ENCODE results near the gene ATCAY. TPM values are rescaled to one million over a fixed set of nuclear protein-coding genes. Genes with fewer than 3 reads are reported as not detected.

The ATCAY gene
- total RNA-seq, 2 experiments from 2014 or later: not detected

GRCh38 chr19:3895788-3896187 lies 15.3 kb downstream of the ATCAY start:
- Mint-ChIP-seq H3K4me1 (peaks cover 4% of the 10 kb centered on the region), H3K27ac (no peak overlapping the region), H3K36me3 (ENCODE audit: low read depth) (no peaks in the 10 kb centered on the region), H3K9me3 (peaks cover 5% of the 10 kb centered on the region), H3K27me3 (peaks cover 2% of the 10 kb centered on the region), H3K4me3 (no peak overlapping the region)
- ChIA-PET POLR2A (interaction anchor here (0.6 kb wide), 1 partner anchor 1038 kb away, joined by 3 read pairs; no protein-coding TSS in a partner anchor), CTCF (interaction anchor here (0.6 to 0.8 kb wide), 4 partner anchors 15 to 602 kb away, joined by 3 to 5 read pairs (median 3); partner anchors contain the start of gene ATCAY)
- DNase-seq: no peak

- ChIA-PET POLR2A (no interaction called here), CTCF (no interaction called here)
- Mint-ChIP-seq H3K27me3 (peaks cover 2% of the 10 kb centered on the region), H3K4me1 (peaks cover 4% of the 10 kb centered on the region), H3K9me3 (peaks cover 5% of the 10 kb centered on the region), H3K27ac (no peak overlapping the region), H3K36me3 (ENCODE audit: low read depth) (no peaks in the 10 kb centered on the region), H3K4me3 (no peak overlapping the region)
- peak; percentile 43 for DNase-seq
Observed at GRCh38 chr19:3897936-3898335, 17.5 kb downstream of the ATCAY start.

DNA sequence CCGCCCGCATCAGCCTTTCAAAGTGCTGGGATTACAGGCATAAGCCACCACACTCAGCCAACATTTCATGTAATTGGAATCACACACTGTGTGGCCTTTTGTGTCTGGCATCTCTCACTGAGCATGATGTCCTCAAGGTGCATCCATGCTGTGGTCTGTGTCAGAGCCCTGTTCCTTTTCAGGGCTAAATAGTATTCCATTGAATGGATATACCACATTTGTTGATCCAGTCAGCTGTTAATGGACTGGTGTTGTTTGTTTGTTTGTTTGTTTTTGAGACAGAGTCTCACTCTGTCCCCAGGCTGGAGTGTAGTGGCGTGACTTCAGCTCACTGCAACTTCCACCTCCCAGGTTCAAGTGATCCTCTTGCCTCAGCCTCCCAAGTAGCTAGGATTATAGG lies 17.9 kb downstream of the ATCAY start:
- Mint-ChIP-seq H3K36me3 (ENCODE audit: low read depth) (no peaks in the 10 kb centered on the region), H3K4me3 (no peak overlapping the region), H3K27ac (no peak overlapping the region), H3K27me3 (peaks cover 2% of the 10 kb centered on the region), H3K4me1 (peaks cover 4% of the 10 kb centered on the region), H3K9me3 (peaks cover 5% of the 10 kb centered on the region)
- POLR2A ChIA-PET: no interaction called here
- CTCF ChIA-PET: interaction anchor here (0.6 kb wide), 1 partner anchor 198 kb away, joined by 3 read pairs; the partner anchor contains the start of gene PIP5K1C
- DNase-seq: no peak

- Mint-ChIP-seq H3K9me3 (peaks cover 5% of the 10 kb centered on the region), H3K36me3 (ENCODE audit: low read depth) (no peaks in the 10 kb centered on the region), H3K27me3 (peaks cover 2% of the 10 kb centered on the region), H3K4me1 (peaks cover 4% of the 10 kb centered on the region), H3K4me3 (no peak overlapping the region), H3K27ac (no peak overlapping the region)
- ChIA-PET POLR2A (no interaction called here), CTCF (no interaction called here)
- DNase-seq: no peak
Observed at GRCh38 chr19:3899531-3900294, 19.2 kb downstream of the ATCAY start.

DNA sequence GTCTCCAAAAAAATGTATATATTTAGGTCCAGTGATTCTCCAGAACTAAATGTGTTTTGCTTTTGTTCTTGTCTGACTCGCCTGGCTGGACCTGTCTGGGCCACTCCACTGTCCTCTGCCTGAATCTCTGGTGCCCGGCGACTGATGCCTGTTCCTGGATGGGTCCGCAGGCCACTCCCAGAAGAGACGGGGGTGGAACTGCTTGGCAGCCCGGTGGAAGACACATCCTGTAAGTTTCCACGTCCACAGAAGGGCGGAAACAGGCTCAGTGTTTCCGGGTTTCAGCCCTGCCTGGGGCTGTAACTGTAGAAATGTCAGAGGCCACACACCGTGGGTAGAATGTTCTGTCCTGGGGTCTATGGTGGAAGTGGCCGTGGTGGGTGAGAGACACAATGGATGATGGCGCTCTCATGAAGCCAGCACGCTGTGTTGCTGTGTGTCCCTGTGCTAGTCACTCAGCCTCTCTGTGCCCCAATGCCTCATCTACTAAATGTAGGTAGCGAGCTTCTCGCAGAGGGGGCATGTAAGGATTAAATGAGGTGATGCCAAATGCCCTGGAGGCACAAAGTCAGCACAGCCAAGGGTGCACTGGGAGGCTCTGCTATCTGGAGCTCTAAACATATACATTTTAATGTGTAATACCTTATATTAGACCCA lies 22.0 kb downstream of the ATCAY start:
- Mint-ChIP-seq H3K27ac (no peak overlapping the region), H3K27me3 (peaks cover 2% of the 10 kb centered on the region), H3K4me1 (peaks cover 4% of the 10 kb centered on the region), H3K4me3 (no peak overlapping the region), H3K9me3 (peaks cover 5% of the 10 kb centered on the region), H3K36me3 (ENCODE audit: low read depth) (no peaks in the 10 kb centered on the region)
- ChIA-PET POLR2A (no interaction called here), CTCF (no interaction called here)
- DNase-seq: no peak

- ChIA-PET CTCF (interaction anchor here (0.5 to 1.0 kb wide), 5 partner anchors 18 to 1498 kb away, joined by 3 to 4 read pairs (median 3); no protein-coding TSS in a partner anchor), POLR2A (no interaction called here)
- Mint-ChIP-seq H3K27ac (no peak overlapping the region), H3K4me1 (no peaks in the 10 kb centered on the region), H3K36me3 (ENCODE audit: low read depth) (no peaks in the 10 kb centered on the region), H3K4me3 (no peak overlapping the region), H3K27me3 (no peaks in the 10 kb centered on the region), H3K9me3 (peaks cover 2% of the 10 kb centered on the region)
- DNase-seq: no peak
Observed at GRCh38 chr19:3904233-3904632, 23.7 kb downstream of the ATCAY start.

DNA sequence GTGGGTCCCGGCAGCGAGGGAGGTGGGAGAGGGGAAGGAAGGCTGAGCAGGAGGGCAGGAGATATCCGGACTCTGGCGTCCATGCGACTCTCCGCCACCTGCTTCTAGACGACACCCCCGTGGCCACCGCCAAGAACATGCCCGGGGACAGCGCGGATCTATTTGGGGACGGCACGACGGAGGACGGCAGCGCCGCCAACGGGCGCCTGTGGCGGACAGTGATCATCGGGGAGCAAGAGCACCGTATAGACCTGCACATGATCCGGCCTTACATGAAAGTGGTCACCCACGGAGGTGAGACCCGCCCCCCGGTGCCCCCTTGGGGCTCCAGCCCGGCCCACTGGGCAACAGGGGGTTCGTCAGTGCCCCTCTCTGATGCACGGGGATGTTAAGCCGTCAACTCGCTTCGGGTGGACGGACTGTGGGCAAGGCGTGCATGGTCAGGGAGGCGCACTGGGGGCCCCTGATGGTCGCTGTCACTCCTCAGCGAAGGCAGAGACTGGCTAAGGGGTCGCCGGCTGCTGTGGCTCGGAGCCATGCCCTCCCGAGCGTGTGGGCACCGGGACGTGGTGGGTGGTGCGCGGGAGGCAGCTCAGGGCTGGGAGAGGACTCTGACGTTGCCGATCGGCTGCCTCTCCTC lies 27.3 kb downstream of the ATCAY start:
- H3K4me3 Mint-ChIP-seq: no peak overlapping the region
- ChIA-PET CTCF (interaction anchor here (0.6 kb wide), 1 partner anchor 73 kb away, joined by 3 read pairs; no protein-coding TSS in a partner anchor), POLR2A (no interaction called here)
- H3K27ac Mint-ChIP-seq: no peak overlapping the region
- no peaks in the 10 kb centered on the region for H3K4me1 Mint-ChIP-seq
- H3K36me3 Mint-ChIP-seq (ENCODE audit: low read depth): no peaks in the 10 kb centered on the region
- H3K9me3 Mint-ChIP-seq: peaks cover 6% of the 10 kb centered on the region
- DNase-seq: no peak
- no peaks in the 10 kb centered on the region for H3K27me3 Mint-ChIP-seq

GRCh38 chr19:3908266-3909054 lies 28.0 kb downstream of the ATCAY start:
- H3K27ac Mint-ChIP-seq: no peak overlapping the region
- no peaks in the 10 kb centered on the region for H3K27me3 Mint-ChIP-seq
- ChIA-PET POLR2A (no interaction called here), CTCF (interaction anchor here (0.6 kb wide), 2 partner anchors 341 to 424 kb away, joined by 3 to 4 read pairs; no protein-coding TSS in a partner anchor)
- no peak for DNase-seq
- no peaks in the 10 kb centered on the region for H3K4me1 Mint-ChIP-seq
- peaks cover 6% of the 10 kb centered on the region for H3K9me3 Mint-ChIP-seq
- no peak overlapping the region for H3K4me3 Mint-ChIP-seq
- no peaks in the 10 kb centered on the region for H3K36me3 Mint-ChIP-seq (ENCODE audit: low read depth)

- peaks cover 6% of the 10 kb centered on the region for H3K9me3 Mint-ChIP-seq
- H3K27ac Mint-ChIP-seq: no peak overlapping the region
- no peak for DNase-seq
- ChIA-PET CTCF (no interaction called here), POLR2A (interaction anchor here (0.6 kb wide), 1 partner anchor 23 kb away, joined by 3 read pairs; no protein-coding TSS in a partner anchor)
- no peaks in the 10 kb centered on the region for H3K27me3 Mint-ChIP-seq
- H3K36me3 Mint-ChIP-seq (ENCODE audit: low read depth): no peaks in the 10 kb centered on the region
- H3K4me1 Mint-ChIP-seq: no peaks in the 10 kb centered on the region
- H3K4me3 Mint-ChIP-seq: no peak overlapping the region
Observed at GRCh38 chr19:3910105-3910504, 29.6 kb downstream of the ATCAY start.

- POLR2A ChIA-PET: no interaction called here
- peaks cover 9% of the 10 kb centered on the region for H3K9me3 Mint-ChIP-seq
- H3K27ac Mint-ChIP-seq: no peak overlapping the region
- H3K4me1 Mint-ChIP-seq: no peaks in the 10 kb centered on the region
- H3K4me3 Mint-ChIP-seq: no peak overlapping the region
- DNase-seq: no peak
- CTCF ChIA-PET: interaction anchor here (0.6 kb wide), 1 partner anchor 112 kb away, joined by 3 read pairs; no protein-coding TSS in a partner anchor
- no peaks in the 10 kb centered on the region for H3K27me3 Mint-ChIP-seq
- H3K36me3 Mint-ChIP-seq (ENCODE audit: low read depth): no peaks in the 10 kb centered on the region
Observed at GRCh38 chr19:3914199-3914598, 33.7 kb downstream of the ATCAY start.

DNA sequence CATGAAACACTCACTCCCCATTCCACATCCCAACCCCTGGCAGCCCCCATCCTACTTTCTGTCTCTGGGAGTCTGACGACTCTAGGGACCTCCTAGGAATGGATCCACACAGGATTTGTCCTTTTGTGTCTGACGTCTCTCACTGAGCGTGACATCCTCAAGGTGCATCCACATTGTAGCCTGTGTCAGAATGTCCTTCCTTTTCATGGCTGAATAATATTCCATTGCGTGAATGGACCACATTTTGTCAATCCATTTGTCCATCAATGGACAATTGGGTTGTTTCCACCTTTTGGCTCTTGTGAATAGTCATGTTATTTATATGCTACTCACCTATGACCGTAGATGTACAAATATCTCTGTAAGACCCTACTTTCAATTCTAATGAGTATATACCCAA lies 35.5 kb downstream of the ATCAY start:
- H3K4me3 Mint-ChIP-seq: no peak overlapping the region
- H3K9me3 Mint-ChIP-seq: peaks cover 7% of the 10 kb centered on the region
- ChIA-PET POLR2A (no interaction called here), CTCF (no interaction called here)
- H3K36me3 Mint-ChIP-seq (ENCODE audit: low read depth): no peaks in the 10 kb centered on the region
- H3K27me3 Mint-ChIP-seq: no peaks in the 10 kb centered on the region
- no peaks in the 10 kb centered on the region for H3K4me1 Mint-ChIP-seq
- no peak overlapping the region for H3K27ac Mint-ChIP-seq
- DNase-seq: no peak

DNA sequence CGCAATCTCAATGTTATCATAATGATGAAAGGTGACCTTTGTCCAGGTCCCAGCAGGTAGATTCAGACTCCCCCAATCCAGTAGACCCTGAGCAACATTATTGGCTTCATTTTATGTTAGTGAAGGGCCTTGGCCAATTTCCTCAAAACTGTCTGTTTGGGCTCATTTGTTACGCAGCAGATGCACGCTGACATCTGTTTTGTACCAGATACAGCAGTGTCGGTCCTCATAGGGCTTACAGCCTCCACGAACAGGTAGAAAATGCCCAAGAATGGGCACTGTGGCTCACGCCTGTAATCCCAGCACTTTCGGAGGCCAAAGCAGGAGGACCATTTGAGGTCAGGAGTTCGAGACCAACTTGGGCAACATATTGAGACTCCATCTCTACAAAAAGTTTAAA lies 39.3 kb downstream of the ATCAY start:
- Mint-ChIP-seq H3K36me3 (ENCODE audit: low read depth) (no peaks in the 10 kb centered on the region), H3K4me3 (no peak overlapping the region), H3K27ac (no peak overlapping the region), H3K9me3 (peaks cover 16% of the 10 kb centered on the region), H3K27me3 (no peaks in the 10 kb centered on the region), H3K4me1 (no peaks in the 10 kb centered on the region)
- ChIA-PET POLR2A (no interaction called here), CTCF (no interaction called here)
- no peak for DNase-seq
